Superior temporal gyrus (tissue), 1 donor: ENCODE data around the gene LOXL3.

Experiments used
- DNase-seq: peaks from one replicate; pipeline ENCODE4 v3.0.0-alpha.2; 2016; ENCODE audit errors: extremely low spot score

The LOXL3 gene

GRCh38 chr2:74551942-74552913, 1.5 kb downstream of the LOXL3 start:
- DNase-seq: no peak

DNA sequence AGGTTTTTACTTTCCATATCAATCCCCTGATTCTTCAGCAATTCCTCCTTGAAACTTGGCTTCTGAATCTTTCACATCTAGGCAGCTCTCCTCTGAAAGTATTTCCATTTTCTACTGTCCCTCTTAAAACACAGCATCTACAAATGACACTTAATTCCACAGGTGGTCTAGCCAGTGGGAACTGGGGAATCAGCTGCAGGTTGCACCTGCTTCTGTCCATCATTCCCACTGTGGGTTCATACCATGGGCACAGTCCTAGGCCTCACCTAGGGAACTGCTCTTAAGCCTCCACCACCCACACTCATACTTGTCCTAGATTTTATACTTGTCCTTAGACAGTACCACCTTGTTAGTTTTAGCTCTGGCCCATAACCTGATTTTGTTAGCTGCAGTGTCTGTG, 2.2 kb downstream of the LOXL3 start:
- no peak for DNase-seq

DNA sequence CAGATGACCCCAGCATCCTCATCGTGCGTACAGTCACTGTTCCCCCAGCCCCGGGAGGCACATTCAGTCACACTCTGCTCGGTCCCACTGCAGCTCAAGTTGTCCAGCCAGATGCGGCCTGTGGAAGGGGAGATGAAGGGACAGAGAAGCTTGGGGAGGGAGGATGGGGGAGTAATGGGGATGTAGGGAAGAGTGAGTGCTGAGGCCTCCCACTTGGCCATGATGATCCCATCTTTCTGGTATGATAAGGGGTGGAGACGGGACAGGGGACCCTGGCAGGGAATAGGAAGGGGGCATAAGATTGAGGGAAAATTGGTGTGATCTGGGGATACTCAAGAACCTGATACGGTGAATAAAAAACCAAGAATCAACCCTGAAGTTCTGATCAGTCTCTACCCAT, 3.5 kb downstream of the LOXL3 start:
- DNase-seq: no peak

- no peak for DNase-seq
Observed at GRCh38 chr2:74548900-74549826, 4.6 kb downstream of the LOXL3 start.

DNA sequence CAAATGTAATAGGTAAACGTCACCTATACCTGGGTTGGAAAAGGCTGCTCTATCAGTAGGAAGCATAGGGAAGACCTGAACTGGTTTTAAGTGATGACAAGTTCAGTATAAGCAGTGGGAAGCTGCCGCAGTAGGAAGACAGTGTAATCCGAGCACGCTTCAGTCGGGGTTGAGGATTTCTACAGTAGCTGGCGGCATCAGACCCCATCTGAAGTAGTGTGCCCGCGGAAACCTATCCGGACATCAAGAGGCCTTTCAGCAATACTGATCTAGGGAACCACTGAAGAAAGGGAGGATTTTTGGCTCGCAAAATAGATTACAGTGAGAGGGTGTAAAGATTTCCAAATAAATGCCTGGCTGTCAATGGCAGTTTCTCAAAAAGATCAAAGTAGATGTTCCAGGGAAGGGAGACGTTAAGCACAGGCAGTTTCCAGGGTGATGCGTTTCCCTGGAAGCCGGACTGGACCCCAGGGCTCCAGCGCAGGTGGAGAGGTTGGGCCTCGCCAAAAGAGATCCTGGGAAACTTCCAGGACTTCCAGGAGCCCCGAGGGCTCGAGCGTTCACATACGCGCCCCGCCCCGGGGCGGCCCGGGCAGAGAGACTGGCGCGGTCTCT, 5.3 kb downstream of the LOXL3 start:
- no peak for DNase-seq

DNA sequence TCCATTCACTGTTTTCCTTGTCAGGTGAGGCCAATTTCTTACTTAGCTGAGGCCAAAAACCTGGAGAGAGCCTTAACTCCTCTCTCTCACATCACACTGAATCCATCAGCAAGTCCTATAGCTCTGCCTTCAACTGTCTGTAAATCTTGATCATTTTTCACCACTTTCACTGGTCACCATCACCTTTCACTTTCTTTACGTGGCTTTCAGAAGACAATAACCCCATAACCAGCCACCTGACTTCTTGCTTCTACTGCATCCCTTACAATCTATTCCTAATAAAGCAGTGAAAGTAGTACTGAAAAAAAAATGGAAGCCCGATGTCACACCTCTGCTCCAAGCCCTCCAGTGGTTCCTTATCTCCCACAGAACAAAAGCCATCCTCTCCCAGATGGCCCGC, 7.7 kb downstream of the LOXL3 start:
- DNase-seq: no peak

DNA sequence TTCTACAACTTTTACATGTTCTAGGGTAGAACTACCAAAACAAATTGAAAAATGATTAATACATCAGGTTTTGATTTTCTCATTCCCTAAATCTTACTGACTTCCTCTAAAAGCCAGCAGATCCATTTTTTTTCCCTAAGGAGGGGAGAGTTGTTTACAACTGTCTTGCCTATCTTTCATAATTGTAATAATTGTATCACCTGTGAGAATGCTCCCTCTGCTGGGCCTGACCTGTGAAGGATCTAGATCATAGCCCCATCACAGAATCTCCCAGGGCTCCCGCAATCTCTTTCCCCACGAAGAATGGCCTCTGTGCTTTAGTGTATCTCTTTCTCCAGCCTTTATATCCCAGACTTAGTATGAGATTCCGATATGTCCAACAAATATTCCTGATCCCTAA, 9.1 kb downstream of the LOXL3 start:
- DNase-seq: no peak

DNA sequence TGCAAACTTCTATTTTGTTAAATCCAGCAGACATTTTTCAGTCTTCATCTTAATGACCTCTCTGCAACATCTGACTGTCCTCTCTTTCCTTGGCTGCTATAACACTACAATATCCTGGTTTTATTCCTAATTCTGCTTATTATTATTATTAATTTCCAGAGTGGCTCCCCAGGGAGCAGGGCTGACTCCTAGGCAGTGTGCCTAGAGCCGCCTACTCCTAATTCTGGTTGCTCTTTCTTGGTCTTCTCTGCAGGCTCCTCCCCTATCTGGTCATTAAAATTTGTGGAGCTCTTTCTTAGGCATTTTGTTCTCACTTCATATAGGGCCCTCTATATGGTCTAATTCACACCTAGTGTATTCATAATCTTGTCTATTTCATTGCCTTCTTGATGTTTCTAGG, 10.8 kb downstream of the LOXL3 start:
- no peak for DNase-seq

GRCh38 chr2:74540291-74540690, 13.5 kb downstream of the LOXL3 start:
- DNase-seq: no peak

- no peak for DNase-seq
Observed at GRCh38 chr2:74538881-74539339, 14.8 kb downstream of the LOXL3 start.

DNA sequence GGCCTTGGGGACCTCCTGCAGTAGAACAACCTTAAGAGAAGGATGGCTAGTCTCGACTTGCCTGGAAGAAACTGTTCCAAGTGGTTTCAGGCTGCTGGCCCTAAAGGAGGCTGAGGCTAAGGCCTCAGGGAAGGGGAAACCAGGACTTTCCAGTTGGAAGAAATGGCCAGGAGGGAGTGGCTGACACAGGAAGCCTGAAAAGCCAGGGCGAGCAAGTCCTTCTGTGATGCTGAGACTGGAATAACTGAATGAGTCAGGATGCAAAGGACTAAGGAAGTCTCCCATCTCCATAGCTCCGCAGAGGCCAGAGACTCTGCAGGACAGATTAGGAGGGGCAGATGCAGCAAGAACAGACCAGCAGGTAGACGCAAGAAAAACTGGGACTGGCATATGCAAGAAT, 16.6 kb downstream of the LOXL3 start:
- DNase-seq: no peak

DNA sequence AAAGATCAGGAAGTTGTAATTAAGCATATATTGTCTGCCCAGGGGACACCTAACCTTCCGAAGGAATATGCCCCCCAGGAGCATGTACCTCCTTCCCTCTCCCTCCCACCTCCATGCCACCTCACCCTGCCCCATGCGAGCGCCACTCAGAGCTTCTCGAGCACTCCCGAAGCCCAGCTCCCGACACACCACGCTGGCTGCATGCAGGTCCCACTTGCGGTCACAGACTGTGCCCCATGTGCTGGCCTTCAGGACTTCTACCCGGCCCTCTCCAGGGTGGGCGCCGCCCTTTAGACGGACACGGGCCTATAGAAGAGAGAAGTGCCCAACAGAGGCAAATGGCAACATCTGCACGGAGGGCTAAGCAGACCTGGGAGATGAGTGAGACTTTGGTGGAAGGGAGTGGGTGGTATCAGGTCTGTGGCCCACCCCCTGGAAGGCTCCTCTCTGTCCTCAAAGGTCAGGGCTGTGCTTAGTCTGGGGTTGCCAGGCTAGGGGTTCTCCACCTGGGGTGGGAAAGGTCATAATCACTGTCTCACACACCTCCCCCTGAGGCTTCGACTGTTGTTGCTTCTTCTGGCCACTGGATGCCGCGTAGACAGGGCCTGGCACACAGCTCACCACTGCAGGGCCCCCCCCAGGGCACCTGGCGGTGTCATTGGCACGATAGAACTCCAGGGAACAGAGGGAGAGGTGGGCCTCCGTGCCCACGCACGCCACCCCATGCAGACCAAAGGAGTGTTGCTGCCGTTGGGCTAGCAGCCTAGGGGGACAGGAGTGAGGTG, 17.4 kb downstream of the LOXL3 start:
- no peak for DNase-seq

- no peak for DNase-seq
Observed at GRCh38 chr2:74535440-74535965, 18.2 kb downstream of the LOXL3 start.

DNA sequence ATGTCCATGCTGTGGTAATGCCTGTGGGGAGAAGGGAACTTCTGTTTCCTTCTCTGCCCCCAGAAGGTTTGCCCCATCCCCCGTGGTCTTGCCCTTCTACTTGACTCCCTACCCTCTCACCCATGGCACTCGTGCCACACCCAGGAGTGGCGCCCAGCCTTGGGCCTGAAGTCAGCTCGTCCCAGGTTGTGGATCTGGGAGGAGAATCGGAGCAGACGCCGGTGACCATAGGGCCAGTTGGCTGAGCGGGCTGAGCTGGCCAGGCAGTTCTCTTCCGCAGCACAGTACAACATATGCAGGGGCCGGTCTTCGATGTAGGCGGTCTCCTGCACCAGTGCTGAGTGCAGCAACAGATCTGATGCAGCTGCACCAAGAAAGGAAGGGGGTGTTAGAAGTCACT, 19.3 kb downstream of the LOXL3 start:
- DNase-seq: no peak

DNA sequence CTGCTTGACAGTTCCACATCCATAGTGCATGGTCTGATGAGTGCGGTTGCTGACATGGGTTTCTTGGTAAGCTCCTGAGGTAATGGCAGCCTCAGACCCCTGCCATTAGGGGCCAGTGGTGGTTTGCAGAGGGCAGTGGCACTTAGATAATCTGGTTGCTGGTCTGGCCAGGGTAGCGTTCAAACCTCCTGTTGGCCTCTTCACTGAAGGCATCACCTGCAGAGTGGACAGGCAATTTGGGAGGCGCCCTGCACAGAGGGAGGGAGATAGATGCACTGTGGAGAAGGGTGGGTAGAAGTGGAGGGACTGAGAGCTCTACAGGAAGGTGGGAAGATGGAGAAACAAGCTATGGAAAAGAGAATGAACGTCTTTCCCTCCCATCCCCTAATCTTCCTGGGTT, 20.3 kb downstream of the LOXL3 start:
- no peak for DNase-seq

DNA sequence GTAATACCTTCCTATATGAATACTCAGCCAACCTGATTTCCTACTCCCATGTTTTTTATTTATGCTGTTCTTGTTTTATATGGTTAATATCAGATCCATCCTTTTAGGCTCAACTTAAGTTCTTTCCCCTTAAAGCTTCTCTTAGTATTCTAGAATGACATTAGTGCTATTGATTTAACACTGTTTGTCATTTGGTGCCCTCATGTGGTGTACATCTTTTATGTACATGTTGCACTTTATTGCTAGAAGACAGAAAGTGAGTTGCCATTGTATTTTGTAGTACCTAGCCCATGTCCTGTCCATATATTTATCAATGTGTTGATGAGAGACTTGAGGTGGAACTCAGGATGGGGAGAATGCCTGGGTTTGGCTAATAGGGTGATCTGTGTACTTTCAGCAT, 21.5 kb downstream of the LOXL3 start:
- no peak for DNase-seq

DNA sequence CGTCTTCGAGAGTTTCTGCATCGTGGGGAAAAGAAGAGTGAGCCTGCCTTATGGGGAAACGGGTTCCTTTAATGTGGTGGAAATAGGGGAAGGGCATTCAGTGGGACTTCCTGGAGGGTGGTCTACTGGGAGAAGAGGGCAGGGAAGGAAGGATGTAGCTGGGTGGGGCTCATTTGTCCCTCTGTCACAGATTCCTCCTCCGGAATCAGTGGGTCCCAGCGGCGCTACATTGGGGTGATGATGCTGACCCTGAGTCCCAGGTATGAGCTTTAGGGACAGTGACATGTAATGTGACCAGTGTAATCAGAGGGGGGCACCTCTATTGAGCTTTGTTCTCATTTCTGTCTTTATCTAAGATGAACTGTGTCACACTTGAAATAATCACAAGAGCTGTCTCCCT, 22.1 kb downstream of the LOXL3 start:
- DNase-seq: no peak

DNA sequence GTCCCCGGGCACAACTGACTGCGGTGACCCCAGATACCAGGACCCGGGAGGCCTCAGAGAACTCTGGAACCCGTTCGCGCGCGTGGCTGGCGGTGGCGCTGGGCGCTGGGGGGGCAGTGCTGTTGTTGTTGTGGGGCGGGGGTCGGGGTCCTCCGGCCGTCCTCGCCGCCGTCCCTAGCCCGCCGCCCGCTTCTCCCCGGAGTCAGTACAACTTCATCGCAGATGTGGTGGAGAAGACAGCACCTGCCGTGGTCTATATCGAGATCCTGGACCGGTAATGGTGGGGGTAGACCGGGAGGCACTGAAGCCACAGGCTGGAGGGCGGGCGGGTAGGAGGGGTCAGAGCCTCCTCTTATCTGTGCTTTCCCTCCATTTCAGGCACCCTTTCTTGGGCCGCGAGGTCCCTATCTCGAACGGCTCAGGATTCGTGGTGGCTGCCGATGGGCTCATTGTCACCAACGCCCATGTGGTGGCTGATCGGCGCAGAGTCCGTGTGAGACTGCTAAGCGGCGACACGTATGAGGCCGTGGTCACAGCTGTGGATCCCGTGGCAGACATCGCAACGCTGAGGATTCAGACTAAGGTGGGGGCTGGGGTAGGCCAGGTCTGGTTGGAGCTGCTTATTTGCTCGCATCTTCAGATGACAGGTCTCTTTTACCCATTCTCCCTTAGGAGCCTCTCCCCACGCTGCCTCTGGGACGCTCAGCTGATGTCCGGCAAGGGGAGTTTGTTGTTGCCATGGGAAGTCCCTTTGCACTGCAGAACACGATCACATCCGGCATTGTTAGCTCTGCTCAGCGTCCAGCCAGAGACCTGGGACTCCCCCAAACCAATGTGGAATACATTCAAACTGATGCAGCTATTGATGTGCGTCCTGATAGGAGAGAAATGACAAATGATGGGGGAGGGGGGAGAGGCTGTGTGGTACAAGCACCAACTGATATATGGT, 23.2 kb downstream of the LOXL3 start:
- no peak for DNase-seq

DNA sequence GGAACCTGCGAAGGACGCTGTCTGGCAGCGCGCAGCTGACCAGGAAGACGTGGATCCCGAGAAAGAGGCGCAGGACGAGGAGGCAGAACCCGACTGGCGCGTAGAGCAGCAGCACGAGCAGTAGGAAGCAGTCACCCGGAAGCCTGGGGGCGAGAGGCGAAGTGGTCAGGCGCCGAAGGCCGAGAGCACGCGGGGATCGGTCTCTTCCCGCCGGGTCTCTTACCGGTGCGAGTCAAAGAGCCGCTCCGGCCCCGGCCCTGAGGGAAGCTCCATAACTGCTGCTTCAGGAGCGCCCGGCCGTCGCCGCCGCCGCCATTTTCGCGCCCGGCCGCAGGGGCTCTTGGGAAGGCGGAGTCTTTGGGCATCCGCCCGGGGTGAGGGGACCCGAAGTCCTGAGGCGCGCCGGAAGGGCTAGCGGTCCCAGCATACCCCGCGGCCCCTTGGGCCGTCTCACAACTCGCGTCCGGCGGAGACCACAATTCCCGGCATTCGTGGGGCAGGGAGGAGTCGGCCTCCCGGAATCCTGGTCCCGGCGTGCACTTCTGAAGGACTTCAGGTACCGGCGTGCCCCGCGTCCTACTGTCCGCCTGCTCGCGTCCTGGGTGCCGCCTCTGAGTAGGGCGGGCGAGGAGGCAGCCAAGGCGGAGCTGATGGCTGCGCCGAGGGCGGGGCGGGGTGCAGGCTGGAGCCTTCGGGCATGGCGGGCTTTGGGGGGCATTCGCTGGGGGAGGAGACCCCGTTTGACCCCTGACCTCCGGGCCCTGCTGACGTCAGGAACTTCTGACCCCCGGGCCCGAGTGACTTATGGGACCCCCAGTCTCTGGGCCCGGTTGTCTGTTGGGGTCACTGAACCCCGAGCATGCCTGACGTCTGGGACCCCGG, 24.1 kb downstream of the LOXL3 start, which contains the start of the genes AUP1 and HTRA2:
Gene AUP1 (minus strand): TSS at position 350 of the 882 bp plus-strand sequence. CDS start 77 bp downstream, at position 273.
Gene HTRA2 (plus strand): TSS at position 577 of the 882 bp plus-strand sequence. CDS start 74 bp downstream, at position 651.
- peak; percentile 99 for DNase-seq
